Calu3 (cell line): Measurements from ENCODE around the gene PRPF6. TPM values are rescaled to one million over a fixed set of nuclear protein-coding genes. Genes with fewer than 3 reads are reported as not detected.
A peak's percentile ranks its signal among the peaks of the same experiment; 100 is the strongest.

Experiments
- BruUV-seq: library from RNA; stranded (reverse); fragments of 400-500 nt; replicated peaks from 2 replicates; lab custom pipeline; 2021; lab: Mats Ljungman, UMichigan
- CTCF ChIA-PET: fragments of 300-600 bp; sonication (Branson Sonifier 250); formaldehyde crosslinking; loops from one replicate; lab custom pipeline; 2022; ENCODE audit warnings: antibody characterized with exemption; lab: Charles Lee
- DNase-seq: peaks from one replicate; pipeline ENCODE4 v3.0.0; 2022
- H3K27ac Mint-ChIP-seq: one replicate; pipeline ENCODE4 v1.8.0; 2022; ENCODE audit warnings: mixed read lengths; ENCODE audit not compliant: unreplicated experiment
- H3K27me3 Mint-ChIP-seq: one replicate; pipeline ENCODE4 v1.8.0; 2022; ENCODE audit warnings: mixed read lengths; ENCODE audit not compliant: unreplicated experiment
- H3K36me3 Mint-ChIP-seq: one replicate; pipeline ENCODE4 v1.8.0; 2022; ENCODE audit warnings: mild to moderate bottlenecking, moderate library complexity, mixed read lengths; ENCODE audit not compliant: insufficient read depth, unreplicated experiment
- H3K4me1 Mint-ChIP-seq: one replicate; pipeline ENCODE4 v1.8.0; 2022; ENCODE audit warnings: mild to moderate bottlenecking, low read depth, mixed read lengths; ENCODE audit not compliant: unreplicated experiment
- H3K4me3 Mint-ChIP-seq: one replicate; pipeline ENCODE4 v1.8.0; 2022; ENCODE audit warnings: mild to moderate bottlenecking, low read depth, moderate library complexity, mixed read lengths; ENCODE audit not compliant: unreplicated experiment
- H3K9me3 Mint-ChIP-seq: one replicate; pipeline ENCODE4 v1.8.0; 2022; ENCODE audit warnings: low read depth, mixed read lengths; ENCODE audit not compliant: unreplicated experiment
- CTCF ChIP-seq: fragments of 200-600 bp; IDR thresholded peaks from one replicate; pipeline ENCODE4 v1.8.0; 2022; ENCODE audit warnings: antibody characterized with exemption; ENCODE audit not compliant: unreplicated experiment
- intact Hi-C: fragments of 100-400 bp; cut with micrococcal nuclease; formaldehyde crosslinking; loops from one replicate; pipeline ENCODE4 v1.10.0; 2022; ENCODE audit not compliant: unreplicated experiment
- total RNA-seq: library from RNA; stranded (reverse); gene quantifications from 2 replicates; pipeline ENCODE4 v1.2.3, GENCODE V29; 2022

The PRPF6 gene
- total RNA-seq, 1 experiment from 2014 or later: 113 TPM

GRCh38 chr20:64038224-64038564 is 57.3 kb downstream of the PRPF6 start:
- intact Hi-C loops: loop anchor here (5.0 kb wide), 1 partner anchor 84 kb away; no protein-coding TSS in a partner anchor
- no peaks in the 10 kb centered on the region for H3K9me3 Mint-ChIP-seq
- no peak overlapping the region for H3K27ac Mint-ChIP-seq
- H3K36me3 Mint-ChIP-seq: peaks cover 61% of the 10 kb centered on the region
- peaks cover 6% of the 10 kb centered on the region for H3K4me1 Mint-ChIP-seq
- peaks cover 35% of the 10 kb centered on the region for H3K27me3 Mint-ChIP-seq
- TF ChIP-seq CTCF: no peak
- peak; percentile 71 for DNase-seq
- peak overlapping the region; percentile 77 for H3K4me3 Mint-ChIP-seq
- CTCF ChIA-PET: interaction anchor here (0.6 to 2.5 kb wide), 18 partner anchors 10 to 1099 kb away, joined by 3 to 33 read pairs (median 5); partner anchors contain the start of genes LKAAEAR1, PRPF6, SAMD10 and TCEA2
- no TSS peak for BruUV-seq

- intact Hi-C loops: loop anchor here (5.0 kb wide), 1 partner anchor 84 kb away; no protein-coding TSS in a partner anchor
- H3K27ac Mint-ChIP-seq: no peak overlapping the region
- peaks cover 6% of the 10 kb centered on the region for H3K4me1 Mint-ChIP-seq
- DNase-seq: peak; percentile 94
- TF ChIP-seq CTCF: no peak
- peaks cover 56% of the 10 kb centered on the region for H3K36me3 Mint-ChIP-seq
- CTCF ChIA-PET: interaction anchor here (0.5 to 2.5 kb wide), 24 partner anchors 11 to 1100 kb away, joined by 3 to 33 read pairs (median 4); partner anchors contain the start of genes LKAAEAR1, PRPF6, SAMD10 and TCEA2
- peak overlapping the region; percentile 77 for H3K4me3 Mint-ChIP-seq
- no TSS peak for BruUV-seq
- H3K9me3 Mint-ChIP-seq: no peaks in the 10 kb centered on the region
- H3K27me3 Mint-ChIP-seq: peaks cover 40% of the 10 kb centered on the region
These were observed 57.8 kb downstream of the PRPF6 start for GRCh38 chr20:64038565-64039292.

GRCh38 chr20:64039293-64040160 is 58.6 kb downstream of the PRPF6 start:
- Mint-ChIP-seq H3K27me3 (peaks cover 48% of the 10 kb centered on the region), H3K27ac (no peak overlapping the region), H3K4me3 (peak overlapping the region; percentile 77), H3K4me1 (peaks cover 12% of the 10 kb centered on the region), H3K9me3 (no peaks in the 10 kb centered on the region), H3K36me3 (peaks cover 49% of the 10 kb centered on the region)
- CTCF ChIA-PET: interaction anchor here (0.5 to 2.5 kb wide), 18 partner anchors 11 to 502 kb away, joined by 3 to 33 read pairs (median 7); partner anchors contain the start of genes LKAAEAR1, PRPF6, SAMD10 and TCEA2
- no TSS peak for BruUV-seq
- DNase-seq: no peak
- no peak for TF ChIP-seq CTCF
- intact Hi-C loops: loop anchor here (5.0 kb wide), 1 partner anchor 83 kb away; no protein-coding TSS in a partner anchor
